Activated naive CD4-positive, alpha-beta T cell treated with anti-CD3 and anti-CD28 coated beads for 36 hours (primary cell): ENCODE data around the gene FXYD2. TPM values are rescaled to one million over a fixed set of nuclear protein-coding genes. Genes with fewer than 3 reads are reported as not detected.
"Not testable (repeated sequence)": the region's sequence is repeated elsewhere in the genome, so short reads cannot be mapped to it uniquely, and the experiment has no call there.

Experiments used
- CTCF ChIA-PET: fragments of 350-600 bp; sonication (Branson Sonifier 250); formaldehyde crosslinking; loops from one replicate; lab custom pipeline; 2021; ENCODE audit warnings: antibody characterized with exemption; lab: Charles Lee
- DNase-seq: peaks from one replicate; pipeline ENCODE4 v3.0.0-alpha.2; 2020
- H3K27ac Mint-ChIP-seq: one replicate; pipeline ENCODE4 v1.8.0; 2021; ENCODE audit warnings: mild to moderate bottlenecking, mixed read lengths
- H3K27me3 Mint-ChIP-seq: one replicate; pipeline ENCODE4 v1.8.0; 2021; ENCODE audit warnings: low read depth, mixed read lengths
- H3K36me3 Mint-ChIP-seq: one replicate; pipeline ENCODE4 v1.8.0; 2021; ENCODE audit warnings: low read depth, mixed read lengths
- H3K4me1 Mint-ChIP-seq: one replicate; pipeline ENCODE4 v1.8.0; 2021; ENCODE audit warnings: low read depth, mixed read lengths
- H3K4me3 Mint-ChIP-seq: one replicate; pipeline ENCODE4 v1.8.0; 2021; ENCODE audit warnings: mild to moderate bottlenecking, moderate library complexity, mixed read lengths
- H3K9me3 Mint-ChIP-seq: one replicate; pipeline ENCODE4 v1.8.0; 2021; ENCODE audit warnings: mixed read lengths
- intact Hi-C: fragments of 100-400 bp; cut with micrococcal nuclease; formaldehyde crosslinking; loops from one replicate; pipeline ENCODE4 v1.15.1; 2023
- total RNA-seq, 2 experiments: library from RNA; stranded (reverse); gene quantifications; one replicate each; pipeline ENCODE4 v1.2.3, GENCODE V29; 2021

FXYD2 gene
- total RNA-seq, 2 experiments from 2014 or later: 1.1 TPM; not detected in 1

DNA sequence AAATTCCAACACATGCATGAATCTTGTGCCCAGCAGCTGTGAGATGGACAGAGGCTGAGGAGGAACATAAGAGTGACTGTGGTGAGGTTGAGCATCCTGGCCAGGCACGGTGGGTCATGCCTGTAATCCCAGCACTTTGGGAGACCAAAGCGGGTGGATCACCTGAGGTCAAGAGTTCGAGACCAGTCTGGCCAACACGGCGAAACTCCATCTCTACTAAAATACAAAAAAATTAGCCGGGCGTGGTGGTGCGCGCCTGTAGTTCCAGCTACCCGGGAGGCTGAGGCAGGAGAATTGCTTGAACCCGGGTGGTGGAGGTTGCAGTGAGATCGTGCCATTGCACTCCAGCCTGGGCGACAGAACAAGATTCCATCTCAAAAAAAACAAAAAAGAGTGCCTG lies 41.0 kb upstream of the FXYD2 start:
- not testable (repeated sequence) for H3K4me1 Mint-ChIP-seq, H3K4me3 Mint-ChIP-seq

DNA sequence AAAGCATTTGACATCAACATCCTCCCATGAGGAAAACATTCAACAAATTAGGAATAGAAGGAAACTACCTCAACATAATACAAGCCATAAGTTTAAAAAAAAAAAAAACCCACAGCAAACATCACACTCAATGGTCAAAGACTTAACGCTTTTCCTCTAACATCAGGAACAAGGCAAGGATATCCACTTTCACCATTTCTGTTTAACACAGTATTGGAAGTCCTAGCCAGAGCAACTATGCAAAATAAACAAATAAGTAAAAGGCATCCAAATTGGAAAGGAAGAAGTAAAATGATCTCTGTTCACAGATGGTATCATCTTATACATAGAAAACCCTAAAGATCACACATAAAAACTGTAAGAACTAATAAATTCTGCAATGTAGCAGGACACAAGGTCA lies 38.8 kb upstream of the FXYD2 start:
- CTCF ChIA-PET: interaction anchor here (1.0 to 3.1 kb wide), 2 partner anchors 20 to 67 kb away, joined by 3 to 9 read pairs; no protein-coding TSS in a partner anchor
- H3K9me3 Mint-ChIP-seq: no peaks in the 10 kb centered on the region
- DNase-seq: no peak
- intact Hi-C loops: no loop called here
- H3K4me3 Mint-ChIP-seq: no peak overlapping the region
- H3K27ac Mint-ChIP-seq: no peak overlapping the region
- no peaks in the 10 kb centered on the region for H3K27me3 Mint-ChIP-seq
- H3K36me3 Mint-ChIP-seq: no peaks in the 10 kb centered on the region
- no peaks in the 10 kb centered on the region for H3K4me1 Mint-ChIP-seq

More for the DNA sequence above, 41.0 kb upstream of the FXYD2 start:
- H3K36me3 Mint-ChIP-seq, intact Hi-C loops, DNase-seq, H3K27me3 Mint-ChIP-seq, H3K27ac Mint-ChIP-seq, H3K9me3 Mint-ChIP-seq: not testable (repeated sequence)
- CTCF ChIA-PET: interaction anchor here (1.0 to 1.1 kb wide), 2 partner anchors 21 to 72 kb away, joined by 3 read pairs; no protein-coding TSS in a partner anchor

DNA sequence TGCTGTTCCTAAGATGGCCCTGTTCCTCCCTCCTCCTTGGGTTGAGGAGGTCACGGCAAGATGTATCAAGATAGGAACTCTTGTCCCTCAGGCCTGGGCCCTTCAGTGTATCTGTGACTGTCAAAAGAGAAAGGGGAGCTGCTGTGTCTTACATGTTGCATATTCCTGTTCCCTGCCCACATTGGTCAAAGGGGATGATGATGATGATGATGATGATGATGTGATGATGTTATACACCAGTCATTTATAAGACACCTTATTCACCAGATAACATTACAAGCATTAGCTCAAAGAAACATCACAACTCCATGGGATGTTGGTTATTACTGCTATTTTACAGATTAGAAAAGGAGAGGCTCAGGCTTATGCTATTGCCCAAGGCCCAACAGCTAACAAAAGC lies 38.2 kb upstream of the FXYD2 start:
- CTCF ChIA-PET: interaction anchor here (0.8 to 3.1 kb wide), 2 partner anchors 19 to 228 kb away, joined by 3 to 9 read pairs; no protein-coding TSS in a partner anchor
- no peaks in the 10 kb centered on the region for H3K36me3 Mint-ChIP-seq

DNA sequence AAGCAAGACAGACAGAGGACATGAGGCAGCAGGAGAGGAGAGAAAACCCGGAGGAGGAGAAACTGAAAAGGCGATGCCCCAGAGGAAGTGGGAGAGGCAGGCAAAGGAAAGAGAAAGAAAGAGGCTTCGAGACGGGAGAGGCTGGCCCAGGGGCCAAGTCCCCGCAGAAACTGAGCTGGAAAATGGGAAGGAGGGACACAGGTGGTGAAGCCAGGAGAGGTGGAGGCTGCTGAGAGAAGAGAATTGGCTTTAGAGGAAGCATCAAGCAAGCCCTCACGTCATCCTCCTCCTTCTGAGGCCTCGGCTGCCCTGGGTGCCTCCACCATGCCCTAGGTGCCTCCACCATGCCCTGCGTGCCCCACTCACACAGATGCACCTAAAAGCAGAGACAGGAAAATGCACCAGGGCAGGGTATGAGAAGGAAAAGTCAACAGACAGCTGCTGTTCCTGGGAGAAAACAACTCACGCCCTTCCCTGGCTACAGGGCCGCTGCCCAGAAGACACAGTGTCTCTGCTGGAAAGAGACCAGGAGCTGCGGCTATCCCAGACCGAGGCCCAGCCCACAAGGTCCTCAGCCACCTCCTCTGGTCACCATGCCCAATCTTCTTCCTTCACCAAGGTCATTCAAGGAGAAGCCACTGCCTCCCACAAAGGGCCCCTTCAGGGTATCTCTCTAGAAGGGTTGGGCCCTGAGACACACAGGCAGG lies 37.6 kb upstream of the FXYD2 start:
- CTCF ChIA-PET: interaction anchor here (0.8 to 3.1 kb wide), 2 partner anchors 19 to 229 kb away, joined by 3 to 9 read pairs; no protein-coding TSS in a partner anchor
- DNase-seq: no peak
- Mint-ChIP-seq H3K27me3 (no peaks in the 10 kb centered on the region), H3K36me3 (no peaks in the 10 kb centered on the region), H3K4me1 (no peaks in the 10 kb centered on the region), H3K9me3 (no peaks in the 10 kb centered on the region), H3K4me3 (no peak overlapping the region), H3K27ac (no peak overlapping the region)
- intact Hi-C loops: no loop called here

More for the DNA sequence above, 38.2 kb upstream of the FXYD2 start:
- H3K27ac Mint-ChIP-seq: no peak overlapping the region
- H3K27me3 Mint-ChIP-seq: no peaks in the 10 kb centered on the region
- DNase-seq: no peak
- no peak overlapping the region for H3K4me3 Mint-ChIP-seq
- H3K9me3 Mint-ChIP-seq: no peaks in the 10 kb centered on the region
- no peaks in the 10 kb centered on the region for H3K4me1 Mint-ChIP-seq
- intact Hi-C loops: no loop called here

DNA sequence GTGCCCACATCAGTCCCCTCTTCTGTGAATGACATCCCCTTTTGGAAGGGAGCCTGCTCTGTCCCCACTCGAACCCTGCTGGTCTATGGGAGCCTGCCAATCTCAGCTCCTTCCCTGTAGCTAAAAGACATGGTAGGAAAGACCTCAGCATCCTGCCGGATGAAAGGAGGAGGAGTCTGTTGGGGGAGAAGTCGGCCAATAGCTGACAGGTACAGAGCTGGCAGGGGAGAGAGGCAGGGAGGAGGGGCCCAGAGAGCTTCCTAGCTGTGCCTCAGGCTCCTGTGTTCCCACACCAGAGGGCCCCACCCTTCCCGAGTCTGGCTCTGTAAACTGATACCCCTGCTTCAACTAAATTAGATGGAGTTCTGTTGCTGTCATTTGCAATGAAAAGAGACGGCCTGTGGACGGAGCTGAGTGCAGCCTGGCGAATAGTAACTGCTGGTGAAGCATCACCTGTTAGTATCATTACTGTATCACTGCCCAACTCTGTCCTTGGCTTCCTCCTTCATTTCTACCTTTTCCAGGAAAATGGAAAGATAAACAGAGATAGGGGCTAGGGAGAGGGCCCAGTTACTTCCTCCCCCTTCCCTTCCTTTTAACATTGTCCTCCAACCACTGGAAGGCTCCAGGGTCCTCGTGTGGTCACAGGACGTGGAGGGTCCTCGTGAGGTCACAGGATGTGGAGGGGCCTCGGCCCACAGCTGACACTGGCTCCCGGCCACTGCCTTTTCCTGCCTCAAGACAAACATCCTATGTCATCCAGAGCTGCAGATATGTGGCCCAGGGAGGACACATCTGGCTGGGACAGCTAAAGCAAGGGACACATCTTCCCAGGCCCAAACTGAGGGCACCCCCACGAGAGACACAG lies 36.8 kb upstream of the FXYD2 start:
- intact Hi-C loops: no loop called here
- H3K4me1 Mint-ChIP-seq: no peaks in the 10 kb centered on the region
- H3K4me3 Mint-ChIP-seq: no peak overlapping the region
- DNase-seq: no peak
- H3K36me3 Mint-ChIP-seq: no peaks in the 10 kb centered on the region
- no peaks in the 10 kb centered on the region for H3K9me3 Mint-ChIP-seq
- no peaks in the 10 kb centered on the region for H3K27me3 Mint-ChIP-seq
- CTCF ChIA-PET: interaction anchor here (3.1 kb wide), 1 partner anchor 18 kb away, joined by 9 read pairs; no protein-coding TSS in a partner anchor
- no peak overlapping the region for H3K27ac Mint-ChIP-seq

DNA sequence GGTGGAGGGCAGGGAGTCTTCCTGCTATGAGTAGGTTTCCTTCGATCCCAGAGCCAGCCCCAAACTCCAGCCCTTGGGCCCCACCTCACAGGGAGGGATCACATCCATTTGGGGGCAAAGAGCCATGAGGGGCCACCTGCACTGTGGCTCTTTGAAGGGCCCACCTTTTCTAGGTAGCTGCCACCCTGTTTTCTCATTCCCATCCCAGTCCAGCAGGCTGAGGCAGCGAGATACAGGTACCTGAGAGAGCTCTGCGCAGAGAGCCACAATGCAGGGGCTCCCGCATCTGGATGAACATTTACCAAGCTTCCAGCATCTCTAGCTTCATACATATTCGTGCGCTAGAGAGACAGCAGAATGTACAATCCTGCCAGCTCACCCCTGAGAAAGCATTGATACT lies 35.6 kb upstream of the FXYD2 start:
- no peaks in the 10 kb centered on the region for H3K9me3 Mint-ChIP-seq
- H3K4me3 Mint-ChIP-seq: no peak overlapping the region
- CTCF ChIA-PET: interaction anchor here (0.9 to 3.1 kb wide), 2 partner anchors 16 to 91 kb away, joined by 3 to 9 read pairs; no protein-coding TSS in a partner anchor
- no peaks in the 10 kb centered on the region for H3K4me1 Mint-ChIP-seq
- no peak for DNase-seq
- intact Hi-C loops: no loop called here
- no peak overlapping the region for H3K27ac Mint-ChIP-seq
- H3K27me3 Mint-ChIP-seq: no peaks in the 10 kb centered on the region
- no peaks in the 10 kb centered on the region for H3K36me3 Mint-ChIP-seq

DNA sequence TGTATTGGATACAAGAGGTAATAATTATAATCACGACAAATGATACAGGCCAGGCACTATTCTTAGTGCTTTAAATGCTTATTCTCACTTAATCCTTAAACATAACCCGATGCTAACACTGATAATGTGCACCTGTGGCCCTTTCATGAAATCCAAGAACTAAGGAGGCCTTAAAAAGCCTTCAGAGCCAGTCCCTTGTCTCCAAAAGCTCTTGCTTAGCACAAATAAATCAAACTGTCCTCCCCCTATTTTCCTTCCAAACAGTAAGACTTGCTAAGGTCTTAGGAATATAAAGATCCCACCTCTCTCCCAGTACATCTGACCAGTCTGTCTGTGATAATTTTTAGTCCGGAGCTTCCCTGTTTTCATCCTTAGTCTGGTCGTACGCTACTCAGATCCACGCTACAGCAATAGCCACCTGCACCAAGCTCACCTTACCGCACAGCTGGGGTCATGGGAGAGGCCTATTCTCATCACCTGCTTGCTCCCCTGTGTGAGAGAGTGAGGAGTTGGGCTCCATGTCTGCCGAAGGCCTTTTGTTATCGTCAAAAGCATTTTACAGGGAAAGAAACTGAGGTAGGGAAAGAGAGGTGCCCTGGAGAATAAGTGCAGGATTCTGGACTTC lies 35.1 kb upstream of the FXYD2 start:
- H3K9me3 Mint-ChIP-seq: no peaks in the 10 kb centered on the region
- H3K36me3 Mint-ChIP-seq: no peaks in the 10 kb centered on the region
- H3K27ac Mint-ChIP-seq: no peak overlapping the region
- CTCF ChIA-PET: interaction anchor here (0.9 kb wide), 1 partner anchor 92 kb away, joined by 3 read pairs; no protein-coding TSS in a partner anchor
- H3K4me3 Mint-ChIP-seq: no peak overlapping the region
- H3K4me1 Mint-ChIP-seq: no peaks in the 10 kb centered on the region
- intact Hi-C loops: no loop called here
- no peak for DNase-seq
- no peaks in the 10 kb centered on the region for H3K27me3 Mint-ChIP-seq

DNA sequence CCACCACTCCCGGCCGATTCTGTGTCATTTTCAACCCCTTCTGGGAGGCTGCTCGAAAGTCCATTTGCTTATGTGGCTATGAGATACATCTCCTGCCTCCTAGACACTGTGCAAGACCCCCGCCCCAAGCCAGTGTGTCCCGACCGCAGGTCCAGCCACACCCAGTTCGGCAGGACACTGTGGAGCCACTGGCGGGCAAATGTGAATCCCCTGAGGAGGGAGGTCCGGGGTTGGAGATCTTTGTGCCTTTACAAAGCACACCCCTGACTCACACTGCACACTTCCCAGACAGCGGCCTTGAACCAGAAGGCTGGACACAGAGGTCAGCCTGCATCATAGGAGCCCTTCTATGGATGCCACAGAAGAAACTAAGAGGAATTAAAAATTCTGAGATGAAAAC lies 34.5 kb upstream of the FXYD2 start:
- Mint-ChIP-seq H3K27ac (no peak overlapping the region), H3K36me3 (no peaks in the 10 kb centered on the region), H3K27me3 (no peaks in the 10 kb centered on the region), H3K4me3 (no peak overlapping the region), H3K9me3 (no peaks in the 10 kb centered on the region), H3K4me1 (no peaks in the 10 kb centered on the region)
- CTCF ChIA-PET: no interaction called here
- intact Hi-C loops: no loop called here
- DNase-seq: no peak

DNA sequence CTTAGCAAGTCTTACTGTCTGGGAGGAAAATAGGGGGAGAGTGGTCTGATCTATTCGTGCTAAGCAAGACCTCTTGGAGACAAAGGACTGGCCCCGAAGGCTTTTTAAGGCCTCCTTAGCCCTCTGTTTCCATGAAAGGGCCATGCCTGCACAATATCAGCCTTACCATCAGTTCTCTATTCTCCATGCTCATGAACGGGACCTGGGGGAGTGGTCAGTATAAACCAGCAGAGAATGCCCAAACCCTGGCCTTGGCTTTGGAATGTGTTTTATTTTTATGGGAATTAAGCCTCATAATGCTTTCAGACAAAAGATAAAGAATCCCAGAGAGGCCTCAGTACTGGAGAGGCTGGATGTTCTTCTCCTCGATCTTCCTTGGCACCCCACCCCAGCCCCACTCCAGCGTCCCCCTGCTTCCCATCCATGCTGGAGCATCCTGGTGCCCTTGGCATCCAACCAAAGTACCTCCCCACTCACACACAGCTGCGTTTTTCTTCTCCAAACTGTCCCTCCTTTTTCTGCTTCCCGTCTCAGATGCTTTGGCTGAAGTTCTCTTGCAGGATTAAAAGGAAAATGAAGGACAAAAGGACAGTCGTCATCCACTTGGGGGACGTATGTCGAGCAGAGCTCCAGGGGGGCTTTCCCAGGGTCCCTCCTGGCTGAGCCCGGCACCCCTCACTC lies 33.3 kb upstream of the FXYD2 start:
- intact Hi-C loops: no loop called here
- Mint-ChIP-seq H3K27me3 (peaks cover 2% of the 10 kb centered on the region), H3K4me3 (no peak overlapping the region), H3K4me1 (no peaks in the 10 kb centered on the region), H3K9me3 (peaks cover 3% of the 10 kb centered on the region), H3K36me3 (no peaks in the 10 kb centered on the region), H3K27ac (no peak overlapping the region)
- CTCF ChIA-PET: no interaction called here
- no peak for DNase-seq

DNA sequence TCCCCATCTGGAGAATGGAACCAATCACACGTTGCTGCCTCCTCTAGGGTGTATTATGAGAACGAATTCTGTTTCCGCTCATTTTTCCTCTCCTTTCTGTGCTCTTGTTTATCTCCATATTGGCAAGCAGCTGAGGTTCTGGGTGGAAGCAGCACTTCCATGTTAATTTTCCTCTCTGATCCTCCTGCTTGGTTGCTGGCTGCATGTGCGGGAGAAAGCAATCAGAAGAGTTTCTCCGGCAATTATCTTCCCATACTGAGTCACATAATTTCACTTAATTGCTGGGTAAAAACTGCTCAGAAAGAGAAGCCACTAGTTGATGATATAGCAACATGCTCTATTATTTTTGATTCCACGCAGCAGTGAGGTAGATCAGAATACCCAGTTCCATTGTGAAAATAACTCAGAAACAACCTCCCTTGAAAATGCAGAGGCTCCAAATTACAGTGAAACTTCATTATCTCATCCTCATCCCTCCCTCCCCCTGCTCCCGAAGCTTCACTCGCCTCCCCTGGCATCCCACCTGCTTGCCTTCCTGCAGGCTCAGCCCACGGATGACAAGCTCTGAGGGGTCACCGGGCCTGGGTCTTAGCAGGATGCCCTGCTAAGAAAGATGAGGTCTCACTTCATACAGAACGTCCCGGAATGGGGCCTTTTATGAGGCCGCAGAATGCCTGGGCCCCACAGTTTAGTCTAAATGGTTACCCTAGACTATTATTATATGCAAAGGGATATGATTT lies 31.5 kb upstream of the FXYD2 start:
- intact Hi-C loops: no loop called here
- CTCF ChIA-PET: interaction anchor here (0.7 to 1.0 kb wide), 2 partner anchors 11 to 91 kb away, joined by 3 read pairs; no protein-coding TSS in a partner anchor
- Mint-ChIP-seq H3K4me3 (no peak overlapping the region), H3K27me3 (peaks cover 6% of the 10 kb centered on the region), H3K36me3 (no peaks in the 10 kb centered on the region), H3K4me1 (peaks cover 1% of the 10 kb centered on the region), H3K27ac (no peak overlapping the region), H3K9me3 (peaks cover 9% of the 10 kb centered on the region)
- no peak for DNase-seq

DNA sequence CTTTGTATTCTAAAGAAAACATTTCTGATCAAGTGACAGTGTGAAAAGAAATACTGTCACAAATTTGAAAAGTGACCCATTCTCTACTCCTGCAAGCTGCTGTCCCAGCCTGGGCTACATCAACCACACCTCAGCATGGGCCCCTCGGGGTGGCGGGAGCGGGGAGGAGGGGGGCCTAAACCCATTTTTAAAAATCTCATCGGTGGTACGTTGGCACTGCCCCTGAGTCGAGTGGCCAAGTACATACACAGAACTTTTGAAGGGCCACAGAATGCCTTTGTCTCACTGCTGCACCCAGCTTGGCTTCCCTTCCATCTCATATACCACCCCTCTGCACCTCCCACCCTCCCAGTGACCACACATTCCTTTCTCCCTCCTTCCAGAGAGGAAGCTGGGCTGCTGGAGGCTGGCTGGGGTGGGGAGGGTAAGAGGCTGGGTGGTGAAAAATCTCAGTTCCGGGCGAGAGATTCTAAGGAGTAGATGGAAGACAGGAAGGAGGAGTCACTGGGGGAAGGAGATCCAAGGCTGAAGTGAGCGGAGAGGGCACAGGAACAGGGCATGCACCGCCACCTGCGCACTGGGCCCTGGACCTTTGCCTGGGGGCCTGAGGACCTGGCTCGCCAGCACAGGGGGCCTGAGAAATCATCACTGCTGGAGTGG lies 30.8 kb upstream of the FXYD2 start:
- Mint-ChIP-seq H3K4me3 (no peak overlapping the region), H3K9me3 (peaks cover 9% of the 10 kb centered on the region), H3K36me3 (no peaks in the 10 kb centered on the region), H3K27me3 (peaks cover 6% of the 10 kb centered on the region), H3K4me1 (peaks cover 1% of the 10 kb centered on the region), H3K27ac (no peak overlapping the region)
- CTCF ChIA-PET: interaction anchor here (1.1 to 1.7 kb wide), 2 partner anchors 12 to 91 kb away, joined by 5 to 6 read pairs; no protein-coding TSS in a partner anchor
- intact Hi-C loops: no loop called here
- DNase-seq: no peak
